H9 (cell line): ENCODE results near the gene TIGD3. TPM values are rescaled to one million over a fixed set of nuclear protein-coding genes. Genes with fewer than 3 reads are reported as not detected.

Source experiments
- DNase-seq: peaks from one replicate; pipeline ENCODE4 v3.0.0-alpha.2; 2017
- H2AFZ ChIP-seq: one replicate; pipeline ENCODE4 v1.6.1; 2013; ENCODE audit warnings: mild to moderate bottlenecking, low read length, control low read depth, moderate library complexity
- H2AK5ac ChIP-seq: 2 replicates; pipeline ENCODE4 v1.6.1; 2013; ENCODE audit warnings: low read length, control low read depth, mixed read lengths; ENCODE audit not compliant: insufficient read length
- H2BK120ac ChIP-seq: one replicate; pipeline ENCODE4 v1.6.1; 2013; ENCODE audit warnings: low read depth, mild to moderate bottlenecking, low read length, control low read depth, inconsistent platforms; ENCODE audit not compliant: poor library complexity, severe bottlenecking
- H2BK12ac ChIP-seq: 2 replicates; pipeline ENCODE4 v1.6.1; 2013; ENCODE audit warnings: low read length, control low read depth, mixed read lengths, low read depth; ENCODE audit not compliant: insufficient read length
- H2BK15ac ChIP-seq: 2 replicates; pipeline ENCODE4 v1.6.1; 2013; ENCODE audit warnings: low read depth, low read length, control low read depth
- H2BK20ac ChIP-seq: one replicate; pipeline ENCODE4 v1.6.1; 2013; ENCODE audit warnings: low read depth, mild to moderate bottlenecking, low read length, control low read depth, inconsistent platforms; ENCODE audit not compliant: poor library complexity, severe bottlenecking
- H2BK5ac ChIP-seq: 2 replicates; pipeline ENCODE4 v1.6.1; 2013; ENCODE audit warnings: low read length, control low read depth, mixed read lengths; ENCODE audit not compliant: insufficient read length
- H3K14ac ChIP-seq: 2 replicates; pipeline ENCODE4 v1.6.1; 2013; ENCODE audit warnings: low read length, control low read depth; ENCODE audit not compliant: insufficient read depth
- H3K18ac ChIP-seq: 2 replicates; pipeline ENCODE4 v1.6.1; 2013; ENCODE audit warnings: low read depth, mild to moderate bottlenecking, mixed read lengths, low read length, control low read depth; ENCODE audit not compliant: insufficient read length
- H3K23ac ChIP-seq: 2 replicates; pipeline ENCODE4 v1.6.1; 2013; ENCODE audit warnings: low read length, control low read depth, mixed read lengths, low read depth; ENCODE audit not compliant: insufficient read length
- H3K23me2 ChIP-seq: 2 replicates; pipeline ENCODE4 v1.6.1; 2013; ENCODE audit warnings: low read depth, mild to moderate bottlenecking, mixed read lengths, low read length, control low read depth; ENCODE audit not compliant: insufficient read length, poor library complexity, severe bottlenecking
- H3K27ac ChIP-seq: 2 replicates; pipeline ENCODE4 v1.5.1; 2013; ENCODE audit warnings: low read length, control low read depth, mixed read lengths, low read depth; ENCODE audit not compliant: insufficient read length
- H3K27me3 ChIP-seq: 2 replicates; pipeline ENCODE4 v1.6.1; 2013; ENCODE audit warnings: low read length, control low read depth, inconsistent platforms; ENCODE audit not compliant: insufficient read depth
- H3K4ac ChIP-seq: 2 replicates; pipeline ENCODE4 v1.6.1; 2013; ENCODE audit warnings: low read depth, mild to moderate bottlenecking, control low read depth, inconsistent platforms, low read length, moderate library complexity
- H3K4me1 ChIP-seq: 2 replicates; pipeline ENCODE4 v1.6.1; 2013; ENCODE audit warnings: low read length, control low read depth, inconsistent platforms; ENCODE audit not compliant: insufficient read depth
- H3K4me2 ChIP-seq: 2 replicates; pipeline ENCODE4 v1.6.1; 2013; ENCODE audit warnings: low read length, control low read depth, mixed read lengths; ENCODE audit not compliant: insufficient read length, insufficient read depth
- H3K56ac ChIP-seq: 2 replicates; pipeline ENCODE4 v1.6.1; 2013; ENCODE audit warnings: low read depth, mild to moderate bottlenecking, mixed read lengths, low read length, control low read depth; ENCODE audit not compliant: insufficient read length
- H3K79me1 ChIP-seq: 2 replicates; pipeline ENCODE4 v1.6.1; 2013; ENCODE audit warnings: low read depth, mild to moderate bottlenecking, moderate library complexity, low read length, control low read depth, inconsistent platforms; ENCODE audit not compliant: insufficient read depth, poor library complexity, severe bottlenecking
- H3K79me2 ChIP-seq: 2 replicates; pipeline ENCODE4 v1.6.1; 2013; ENCODE audit warnings: low read length, control low read depth, inconsistent platforms; ENCODE audit not compliant: insufficient read depth
- H3K9ac ChIP-seq: 2 replicates; pipeline ENCODE4 v1.6.1; 2013; ENCODE audit warnings: low read length, control low read depth, mixed read lengths; ENCODE audit not compliant: insufficient read length; ENCODE audit errors: extremely low read depth
- H3K9me3 ChIP-seq: one replicate; pipeline ENCODE4 v1.6.1; 2013; ENCODE audit warnings: low read depth, low read length, inconsistent platforms; ENCODE audit not compliant: control insufficient read depth
- H3T11ph ChIP-seq: one replicate; pipeline ENCODE4 v1.6.1; 2013; ENCODE audit warnings: mild to moderate bottlenecking, low read length, control low read depth, inconsistent platforms
- H4K20me1 ChIP-seq: one replicate; pipeline ENCODE4 v1.6.1; 2013; ENCODE audit not compliant: control insufficient read depth, insufficient read length, insufficient read depth
- H4K5ac ChIP-seq: 2 replicates; pipeline ENCODE4 v1.6.1; 2013; ENCODE audit warnings: low read depth, mild to moderate bottlenecking, mixed read lengths, low read length, control low read depth; ENCODE audit not compliant: insufficient read length
- H4K8ac ChIP-seq: replicated peaks from 2 replicates; pipeline ENCODE4 v1.6.1; 2013; ENCODE audit warnings: low read length, control low read depth, mixed read lengths, low read depth; ENCODE audit not compliant: insufficient read length
- H4K91ac ChIP-seq: 2 replicates; pipeline ENCODE4 v1.6.1; 2013; ENCODE audit warnings: low read depth, mild to moderate bottlenecking, moderate library complexity, mixed read lengths, low read length, control low read depth; ENCODE audit not compliant: insufficient read length
- H3K27ac Mint-ChIP-seq, 3 experiments: 2 replicates in 2 of 3; 3 replicates in 1 of 3; pipeline ENCODE4 v1.8.0; 2020 to 2021; ENCODE audit warnings: mixed read lengths in 3 of 3, mild to moderate bottlenecking in 1 of 3, moderate library complexity in 1 of 3
- H3K27me3 Mint-ChIP-seq: 2 replicates; pipeline ENCODE4 v1.8.0; 2021; ENCODE audit warnings: low read depth, mild to moderate bottlenecking, moderate library complexity, mixed read lengths
- H3K36me3 Mint-ChIP-seq, 3 experiments: 2 replicates in 2 of 3; 3 replicates in 1 of 3; pipeline ENCODE4 v1.8.0; 2020 to 2021; ENCODE audit warnings: low read depth in 3 of 3, mixed read lengths in 3 of 3; ENCODE audit not compliant: insufficient read depth in 1 of 3
- H3K4me1 Mint-ChIP-seq, 2 experiments: 2 replicates each; pipeline ENCODE4 v1.8.0; 2020; ENCODE audit warnings: mixed read lengths in 2 of 2
- H3K4me3 Mint-ChIP-seq, 2 experiments: 2 replicates in 1 of 2; 3 replicates in 1 of 2; pipeline ENCODE4 v1.8.0; 2020 to 2021; ENCODE audit warnings: mild to moderate bottlenecking in 2 of 2, mixed read lengths in 2 of 2, moderate library complexity in 1 of 2
- H3K9me3 Mint-ChIP-seq, 2 experiments: 2 replicates in 1 of 2; 3 replicates in 1 of 2; pipeline ENCODE4 v1.8.0; 2020; ENCODE audit warnings: mild to moderate bottlenecking in 2 of 2, mixed read lengths in 2 of 2, moderate library complexity in 1 of 2
- WGBS: extraction: QIAGEN DNeasy Blood & Tissue Kit; methylation state at CpG from one replicate; pipeline ENCODE4 v1.1.7; 2013; ENCODE audit warnings: missing lambda C conversion rate, low lambda C conversion rate, mixed read lengths; ENCODE audit not compliant: insufficient read length; ENCODE audit errors: extremely low coverage; 5-methylcytosine and 5-hydroxymethylcytosine counted together
- total RNA-seq: library from RNA; stranded (reverse); gene quantifications from 2 replicates; pipeline ENCODE4 v1.2.1, GENCODE V29; 2021
- TF ChIP-seq, protein P1 (sequence below): fragments of 200-600 bp; sonication (generic); conservative IDR thresholded peaks from 3 replicates; pipeline ENCODE4 v1.8.0; 2021; ENCODE audit warnings: antibody characterized with exemption, mild to moderate bottlenecking

The TIGD3 gene
- total RNA-seq, 1 experiment from 2014 or later, result 0.66 TPM

DNA sequence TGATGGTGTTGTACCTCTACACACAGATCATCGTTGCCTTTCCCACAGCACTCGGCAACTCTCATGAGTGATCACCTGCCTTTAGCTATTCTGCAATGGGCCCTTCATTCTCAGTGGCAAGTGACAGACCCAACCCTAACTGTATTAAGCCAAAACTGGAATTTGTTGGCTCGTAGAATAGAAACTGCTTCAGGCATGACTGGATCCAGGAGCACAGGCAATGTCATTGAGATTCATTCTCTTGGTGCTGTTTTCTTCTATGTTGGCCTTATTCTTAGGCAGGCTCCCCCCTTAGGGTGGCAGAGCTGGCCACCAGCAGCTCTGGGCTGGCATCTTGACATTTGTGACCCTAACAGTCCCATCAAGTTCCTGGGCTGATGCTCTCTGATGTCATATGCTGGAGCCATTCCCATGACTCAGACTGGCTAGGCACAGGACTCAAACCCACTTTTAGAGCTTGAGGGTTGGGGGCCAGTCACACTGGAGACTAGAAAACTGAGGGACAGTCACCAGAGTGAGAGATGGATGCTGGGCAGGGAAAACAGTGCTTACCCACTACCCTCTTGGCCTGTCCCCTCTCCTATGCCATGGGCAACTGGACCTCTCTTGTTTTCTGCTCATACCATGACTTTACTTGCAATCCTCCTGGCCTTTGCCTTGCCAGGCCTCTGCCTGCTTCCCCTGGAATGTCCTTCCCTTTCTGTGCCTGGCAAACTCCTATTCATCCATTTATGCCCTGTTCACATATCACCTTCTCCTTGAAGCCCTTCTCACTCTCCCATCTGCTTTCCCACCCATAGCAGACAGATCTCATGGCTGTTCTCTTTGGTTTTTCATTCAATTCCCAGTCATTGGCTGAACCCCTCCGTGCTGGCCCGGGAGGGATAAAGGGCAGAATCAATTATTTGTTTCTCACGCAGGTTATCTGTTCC lies 47.0 kb upstream of the TIGD3 start:
- TF ChIP-seq, protein P1, sequence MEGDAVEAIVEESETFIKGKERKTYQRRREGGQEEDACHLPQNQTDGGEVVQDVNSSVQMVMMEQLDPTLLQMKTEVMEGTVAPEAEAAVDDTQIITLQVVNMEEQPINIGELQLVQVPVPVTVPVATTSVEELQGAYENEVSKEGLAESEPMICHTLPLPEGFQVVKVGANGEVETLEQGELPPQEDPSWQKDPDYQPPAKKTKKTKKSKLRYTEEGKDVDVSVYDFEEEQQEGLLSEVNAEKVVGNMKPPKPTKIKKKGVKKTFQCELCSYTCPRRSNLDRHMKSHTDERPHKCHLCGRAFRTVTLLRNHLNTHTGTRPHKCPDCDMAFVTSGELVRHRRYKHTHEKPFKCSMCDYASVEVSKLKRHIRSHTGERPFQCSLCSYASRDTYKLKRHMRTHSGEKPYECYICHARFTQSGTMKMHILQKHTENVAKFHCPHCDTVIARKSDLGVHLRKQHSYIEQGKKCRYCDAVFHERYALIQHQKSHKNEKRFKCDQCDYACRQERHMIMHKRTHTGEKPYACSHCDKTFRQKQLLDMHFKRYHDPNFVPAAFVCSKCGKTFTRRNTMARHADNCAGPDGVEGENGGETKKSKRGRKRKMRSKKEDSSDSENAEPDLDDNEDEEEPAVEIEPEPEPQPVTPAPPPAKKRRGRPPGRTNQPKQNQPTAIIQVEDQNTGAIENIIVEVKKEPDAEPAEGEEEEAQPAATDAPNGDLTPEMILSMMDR, result no peak
- no peak overlapping the region for H3K18ac ChIP-seq
- H4K8ac ChIP-seq, result no peak overlapping the region
- H3K4me3 Mint-ChIP-seq, result no peak overlapping the region
- no peaks in the 10 kb centered on the region for H3K4me1 ChIP-seq
- no peak overlapping the region for H3K4me2 ChIP-seq
- H3K4me1 Mint-ChIP-seq, result peaks cover 4 to 12% of the 10 kb centered on the region in 2 experiments; a peak in 3 of 4 replicates
- no peak overlapping the region for H3K56ac ChIP-seq
- no peak overlapping the region for H4K5ac ChIP-seq
- H3K23ac ChIP-seq, result no peak overlapping the region
- no peak overlapping the region for H2BK15ac ChIP-seq
- no peak for DNase-seq
- no peak overlapping the region for H2BK12ac ChIP-seq
- no peak overlapping the region for H2AK5ac ChIP-seq
- H3K23me2 ChIP-seq, result no peaks in the 10 kb centered on the region
- H3K4ac ChIP-seq, result no peak overlapping the region
- no peaks in the 10 kb centered on the region for H3K79me2 ChIP-seq
- H3K9me3 ChIP-seq, result no peaks in the 10 kb centered on the region
- H3K27ac ChIP-seq, result no peak overlapping the region
- no peak overlapping the region for H2BK20ac ChIP-seq
- no peaks in the 10 kb centered on the region for H3K9me3 Mint-ChIP-seq
- no peak overlapping the region for H2BK120ac ChIP-seq
- no peaks in the 10 kb centered on the region; the same call in 1 of the 2 replicates for H3K27me3 ChIP-seq
- no peak overlapping the region for H3K14ac ChIP-seq
- no peak overlapping the region for H3K27ac Mint-ChIP-seq
- H4K91ac ChIP-seq, result no peak overlapping the region
- peaks cover 13 to 25% (median 16%) of the 10 kb centered on the region in 3 experiments; a peak in 6 of 7 replicates for H3K36me3 Mint-ChIP-seq
- H4K20me1 ChIP-seq, result no peaks in the 10 kb centered on the region
- no peaks in the 10 kb centered on the region for H3K79me1 ChIP-seq
- no peak overlapping the region for H2AFZ ChIP-seq
- WGBS, result no CpG with 5 or more reads among the region's 6 CpGs
- no peak overlapping the region for H2BK5ac ChIP-seq
- no peak overlapping the region for H3T11ph ChIP-seq
- peak overlapping the region; percentile 8 for H3K9ac ChIP-seq
- peaks cover 36% of the 10 kb centered on the region for H3K27me3 Mint-ChIP-seq
